K562 (cell line): ENCODE results near the gene TCP11.

ENCODE experiments used
- CHD4 ChIP-seq: fragments of 200-600 bp; sonication (generic); IDR thresholded peaks from 3 replicates; pipeline ENCODE4 v1.6.1; 2012; ENCODE audit warnings: low read depth, mild to moderate bottlenecking, mixed read lengths, low read length, inconsistent platforms; ENCODE audit not compliant: insufficient read depth, insufficient replicate concordance, poor library complexity, severe bottlenecking
- FOXK2 ChIP-seq, 2 experiments: fragments of 450-650 bp; IDR thresholded peaks in 1 of 2; conservative IDR thresholded peaks in 1 of 2; 2 replicates each; pipeline ENCODE4 v1.6.1; 2016; ENCODE audit warnings: low read depth in 2 of 2, mild to moderate bottlenecking in 1 of 2
- TF ChIP-seq, protein P1 (sequence below), 3 experiments: IDR thresholded peaks in 2 of 3; conservative IDR thresholded peaks in 1 of 3; 2 replicates each; pipeline ENCODE4 v1.5.1; 2011 to 2012; ENCODE audit warnings: low read length in 3 of 3, mild to moderate bottlenecking in 3 of 3, control low read depth in 2 of 3, improper control_type of control experiment in 1 of 3, inconsistent platforms in 1 of 3, low read depth in 1 of 3, mixed read lengths in 1 of 3, moderate library complexity in 1 of 3; ENCODE audit not compliant: insufficient read depth in 2 of 3
- TF ChIP-seq, protein P2 (sequence below): fragments of 450-650 bp; IDR thresholded peaks from 2 replicates; pipeline ENCODE4 v1.6.1; 2016; ENCODE audit warnings: mild to moderate bottlenecking, moderate library complexity
- TF ChIP-seq, protein P3 (sequence below): sonication (generic); formaldehyde crosslinking; IDR thresholded peaks from 2 replicates; pipeline ENCODE4 v1.8.0; 2022; ENCODE audit warnings: missing genetic modification reagents, mild to moderate bottlenecking, borderline replicate concordance

DNA sequence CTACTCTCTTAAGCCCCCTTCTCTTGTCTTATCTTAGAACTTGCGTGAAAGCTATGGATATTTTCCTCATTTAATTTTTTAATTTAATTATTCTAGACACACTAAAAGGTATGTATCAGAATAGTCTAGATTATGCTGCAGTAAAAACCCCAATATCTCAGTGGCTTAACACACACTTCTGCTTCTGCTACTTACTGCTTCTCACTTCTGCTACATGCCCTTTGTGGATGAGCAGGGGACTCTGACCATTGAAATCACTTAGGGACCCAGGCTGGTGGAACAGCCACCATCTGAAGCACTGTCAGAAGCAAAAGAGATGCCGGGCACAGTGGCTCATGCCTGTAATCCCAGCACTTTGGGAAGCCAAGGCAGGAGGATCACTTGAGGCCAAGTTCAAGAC, 45.4 kb upstream of the TCP11 start:
- TF ChIP-seq, protein P1, sequence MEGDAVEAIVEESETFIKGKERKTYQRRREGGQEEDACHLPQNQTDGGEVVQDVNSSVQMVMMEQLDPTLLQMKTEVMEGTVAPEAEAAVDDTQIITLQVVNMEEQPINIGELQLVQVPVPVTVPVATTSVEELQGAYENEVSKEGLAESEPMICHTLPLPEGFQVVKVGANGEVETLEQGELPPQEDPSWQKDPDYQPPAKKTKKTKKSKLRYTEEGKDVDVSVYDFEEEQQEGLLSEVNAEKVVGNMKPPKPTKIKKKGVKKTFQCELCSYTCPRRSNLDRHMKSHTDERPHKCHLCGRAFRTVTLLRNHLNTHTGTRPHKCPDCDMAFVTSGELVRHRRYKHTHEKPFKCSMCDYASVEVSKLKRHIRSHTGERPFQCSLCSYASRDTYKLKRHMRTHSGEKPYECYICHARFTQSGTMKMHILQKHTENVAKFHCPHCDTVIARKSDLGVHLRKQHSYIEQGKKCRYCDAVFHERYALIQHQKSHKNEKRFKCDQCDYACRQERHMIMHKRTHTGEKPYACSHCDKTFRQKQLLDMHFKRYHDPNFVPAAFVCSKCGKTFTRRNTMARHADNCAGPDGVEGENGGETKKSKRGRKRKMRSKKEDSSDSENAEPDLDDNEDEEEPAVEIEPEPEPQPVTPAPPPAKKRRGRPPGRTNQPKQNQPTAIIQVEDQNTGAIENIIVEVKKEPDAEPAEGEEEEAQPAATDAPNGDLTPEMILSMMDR (IDR thresholded peaks at IDR 0.05 in 2 of 3, conservative IDR thresholded peaks at IDR 0.05 in 1 of 3; ENCODE audit: insufficient read depth in 2 of 3, low read depth in 1 of 3, low read length in 3 of 3) = no peak
- TF ChIP-seq, protein P2, sequence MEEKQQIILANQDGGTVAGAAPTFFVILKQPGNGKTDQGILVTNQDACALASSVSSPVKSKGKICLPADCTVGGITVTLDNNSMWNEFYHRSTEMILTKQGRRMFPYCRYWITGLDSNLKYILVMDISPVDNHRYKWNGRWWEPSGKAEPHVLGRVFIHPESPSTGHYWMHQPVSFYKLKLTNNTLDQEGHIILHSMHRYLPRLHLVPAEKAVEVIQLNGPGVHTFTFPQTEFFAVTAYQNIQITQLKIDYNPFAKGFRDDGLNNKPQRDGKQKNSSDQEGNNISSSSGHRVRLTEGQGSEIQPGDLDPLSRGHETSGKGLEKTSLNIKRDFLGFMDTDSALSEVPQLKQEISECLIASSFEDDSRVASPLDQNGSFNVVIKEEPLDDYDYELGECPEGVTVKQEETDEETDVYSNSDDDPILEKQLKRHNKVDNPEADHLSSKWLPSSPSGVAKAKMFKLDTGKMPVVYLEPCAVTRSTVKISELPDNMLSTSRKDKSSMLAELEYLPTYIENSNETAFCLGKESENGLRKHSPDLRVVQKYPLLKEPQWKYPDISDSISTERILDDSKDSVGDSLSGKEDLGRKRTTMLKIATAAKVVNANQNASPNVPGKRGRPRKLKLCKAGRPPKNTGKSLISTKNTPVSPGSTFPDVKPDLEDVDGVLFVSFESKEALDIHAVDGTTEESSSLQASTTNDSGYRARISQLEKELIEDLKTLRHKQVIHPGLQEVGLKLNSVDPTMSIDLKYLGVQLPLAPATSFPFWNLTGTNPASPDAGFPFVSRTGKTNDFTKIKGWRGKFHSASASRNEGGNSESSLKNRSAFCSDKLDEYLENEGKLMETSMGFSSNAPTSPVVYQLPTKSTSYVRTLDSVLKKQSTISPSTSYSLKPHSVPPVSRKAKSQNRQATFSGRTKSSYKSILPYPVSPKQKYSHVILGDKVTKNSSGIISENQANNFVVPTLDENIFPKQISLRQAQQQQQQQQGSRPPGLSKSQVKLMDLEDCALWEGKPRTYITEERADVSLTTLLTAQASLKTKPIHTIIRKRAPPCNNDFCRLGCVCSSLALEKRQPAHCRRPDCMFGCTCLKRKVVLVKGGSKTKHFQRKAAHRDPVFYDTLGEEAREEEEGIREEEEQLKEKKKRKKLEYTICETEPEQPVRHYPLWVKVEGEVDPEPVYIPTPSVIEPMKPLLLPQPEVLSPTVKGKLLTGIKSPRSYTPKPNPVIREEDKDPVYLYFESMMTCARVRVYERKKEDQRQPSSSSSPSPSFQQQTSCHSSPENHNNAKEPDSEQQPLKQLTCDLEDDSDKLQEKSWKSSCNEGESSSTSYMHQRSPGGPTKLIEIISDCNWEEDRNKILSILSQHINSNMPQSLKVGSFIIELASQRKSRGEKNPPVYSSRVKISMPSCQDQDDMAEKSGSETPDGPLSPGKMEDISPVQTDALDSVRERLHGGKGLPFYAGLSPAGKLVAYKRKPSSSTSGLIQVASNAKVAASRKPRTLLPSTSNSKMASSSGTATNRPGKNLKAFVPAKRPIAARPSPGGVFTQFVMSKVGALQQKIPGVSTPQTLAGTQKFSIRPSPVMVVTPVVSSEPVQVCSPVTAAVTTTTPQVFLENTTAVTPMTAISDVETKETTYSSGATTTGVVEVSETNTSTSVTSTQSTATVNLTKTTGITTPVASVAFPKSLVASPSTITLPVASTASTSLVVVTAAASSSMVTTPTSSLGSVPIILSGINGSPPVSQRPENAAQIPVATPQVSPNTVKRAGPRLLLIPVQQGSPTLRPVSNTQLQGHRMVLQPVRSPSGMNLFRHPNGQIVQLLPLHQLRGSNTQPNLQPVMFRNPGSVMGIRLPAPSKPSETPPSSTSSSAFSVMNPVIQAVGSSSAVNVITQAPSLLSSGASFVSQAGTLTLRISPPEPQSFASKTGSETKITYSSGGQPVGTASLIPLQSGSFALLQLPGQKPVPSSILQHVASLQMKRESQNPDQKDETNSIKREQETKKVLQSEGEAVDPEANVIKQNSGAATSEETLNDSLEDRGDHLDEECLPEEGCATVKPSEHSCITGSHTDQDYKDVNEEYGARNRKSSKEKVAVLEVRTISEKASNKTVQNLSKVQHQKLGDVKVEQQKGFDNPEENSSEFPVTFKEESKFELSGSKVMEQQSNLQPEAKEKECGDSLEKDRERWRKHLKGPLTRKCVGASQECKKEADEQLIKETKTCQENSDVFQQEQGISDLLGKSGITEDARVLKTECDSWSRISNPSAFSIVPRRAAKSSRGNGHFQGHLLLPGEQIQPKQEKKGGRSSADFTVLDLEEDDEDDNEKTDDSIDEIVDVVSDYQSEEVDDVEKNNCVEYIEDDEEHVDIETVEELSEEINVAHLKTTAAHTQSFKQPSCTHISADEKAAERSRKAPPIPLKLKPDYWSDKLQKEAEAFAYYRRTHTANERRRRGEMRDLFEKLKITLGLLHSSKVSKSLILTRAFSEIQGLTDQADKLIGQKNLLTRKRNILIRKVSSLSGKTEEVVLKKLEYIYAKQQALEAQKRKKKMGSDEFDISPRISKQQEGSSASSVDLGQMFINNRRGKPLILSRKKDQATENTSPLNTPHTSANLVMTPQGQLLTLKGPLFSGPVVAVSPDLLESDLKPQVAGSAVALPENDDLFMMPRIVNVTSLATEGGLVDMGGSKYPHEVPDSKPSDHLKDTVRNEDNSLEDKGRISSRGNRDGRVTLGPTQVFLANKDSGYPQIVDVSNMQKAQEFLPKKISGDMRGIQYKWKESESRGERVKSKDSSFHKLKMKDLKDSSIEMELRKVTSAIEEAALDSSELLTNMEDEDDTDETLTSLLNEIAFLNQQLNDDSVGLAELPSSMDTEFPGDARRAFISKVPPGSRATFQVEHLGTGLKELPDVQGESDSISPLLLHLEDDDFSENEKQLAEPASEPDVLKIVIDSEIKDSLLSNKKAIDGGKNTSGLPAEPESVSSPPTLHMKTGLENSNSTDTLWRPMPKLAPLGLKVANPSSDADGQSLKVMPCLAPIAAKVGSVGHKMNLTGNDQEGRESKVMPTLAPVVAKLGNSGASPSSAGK = no peak
- TF ChIP-seq FOXK2 (conservative IDR thresholded peaks at IDR 0.05 in 1 of 2, IDR thresholded peaks at IDR 0.05 in 1 of 2; ENCODE audit: low read depth in 2 of 2) (no peak), CHD4 (no peak)
- TF ChIP-seq, protein P3, sequence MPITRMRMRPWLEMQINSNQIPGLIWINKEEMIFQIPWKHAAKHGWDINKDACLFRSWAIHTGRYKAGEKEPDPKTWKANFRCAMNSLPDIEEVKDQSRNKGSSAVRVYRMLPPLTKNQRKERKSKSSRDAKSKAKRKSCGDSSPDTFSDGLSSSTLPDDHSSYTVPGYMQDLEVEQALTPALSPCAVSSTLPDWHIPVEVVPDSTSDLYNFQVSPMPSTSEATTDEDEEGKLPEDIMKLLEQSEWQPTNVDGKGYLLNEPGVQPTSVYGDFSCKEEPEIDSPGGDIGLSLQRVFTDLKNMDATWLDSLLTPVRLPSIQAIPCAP (CRISPR knock-in tag) = no peak
